ENCODE measurements around the gene TMEM134.

- no peak for TF ChIP-seq CTCF (IDR thresholded peaks at IDR 0.05)
- no peak for TF ChIP-seq POLR2A (IDR thresholded peaks at IDR 0.05)
Observed at GRCh38 chr11:67423466-67423865, 45.6 kb downstream of the TMEM134 start.

Data from esophagus squamous epithelium (tissue), 4 donors.